Measurements from ENCODE around the gene ZNF215. TPM values are rescaled to one million over a fixed set of nuclear protein-coding genes. Genes with fewer than 3 reads are reported as not detected.
"Not testable (repeated sequence)": the region's sequence is repeated elsewhere in the genome, so short reads cannot be mapped to it uniquely, and the experiment has no call there.

ZNF215 gene
- polyA plus RNA-seq (2013, experiment 1 of 2) = 10.1 TPM
- polyA plus RNA-seq (2013, experiment 2 of 2) = 9.9 TPM

DNA sequence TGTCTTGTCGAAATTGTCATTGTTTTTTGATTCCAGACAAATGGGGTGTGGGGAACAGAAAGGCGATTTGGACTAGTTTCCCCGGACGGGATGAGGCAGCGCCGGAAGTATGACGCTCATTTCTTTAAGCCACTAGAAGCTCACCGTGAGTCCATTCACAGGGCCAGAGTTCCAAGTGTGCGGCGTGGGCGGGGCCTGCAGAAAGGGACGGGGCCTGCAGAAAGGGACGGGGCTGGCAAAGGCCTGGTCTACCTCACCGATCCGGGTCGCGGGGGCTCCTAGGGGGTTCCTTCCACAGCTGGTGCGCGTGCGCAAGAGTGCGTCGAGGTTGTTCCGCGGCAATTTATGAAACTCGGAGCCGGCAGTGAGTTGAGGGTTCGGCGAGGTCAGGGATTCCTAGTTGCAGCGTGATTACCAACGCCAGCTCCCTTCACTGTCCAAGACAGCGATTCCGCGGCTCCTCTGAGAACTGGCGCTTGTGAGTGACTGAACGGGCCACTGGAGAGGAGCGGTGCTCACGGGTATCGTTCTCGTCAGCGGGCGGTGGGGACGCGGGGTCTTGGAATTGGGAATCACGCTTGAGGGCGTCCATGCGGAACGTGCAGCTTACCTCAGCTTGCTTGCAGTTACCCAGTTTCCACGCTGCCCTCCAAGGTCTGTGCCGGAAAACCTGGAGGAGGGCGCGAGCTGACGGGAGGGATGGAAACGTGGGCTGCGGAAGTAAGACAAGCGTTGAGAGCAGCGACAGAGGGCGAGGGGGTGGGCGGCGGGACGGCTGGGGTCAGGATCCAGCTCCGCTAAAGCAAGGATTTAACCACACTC lies at the start of gene ZNF215:
Gene ZNF215 (plus strand): TSS at position 219 of the 822 bp plus-strand sequence. CDS start 5,847 bp downstream, outside the sequence.
- Histone ChIP-seq H3K18ac (ENCODE audit: low read length) (peak within 1 kb of the TSS; percentile 71), H3K4ac (ENCODE audit: low read depth, low read length) (no peak within 1 kb of the TSS), H3K9ac (ENCODE audit: low read length) (peak within 1 kb of the TSS; percentile 83), H3K4me2 (ENCODE audit: low read length) (peak within 1 kb of the TSS; percentile 80), H3K4me3 (ENCODE audit: low read length) (peak within 1 kb of the TSS; percentile 94), H2BK15ac (replicated peaks; ENCODE audit: low read depth) (no peak within 1 kb of the TSS), H3K27me3 (ENCODE audit: insufficient read depth, low read length, poor library complexity) (no peaks in the 10 kb centered on the region), H2BK5ac (ENCODE audit: low read length) (peak within 1 kb of the TSS; percentile 57), H3K23ac (ENCODE audit: low read length) (peak within 1 kb of the TSS; percentile 68), H3K36me3 (ENCODE audit: control insufficient read depth, insufficient read depth, low read length) (no peaks in the 10 kb centered on the region), H4K8ac (ENCODE audit: low read depth, low read length) (no peak within 1 kb of the TSS), H3K79me2 (ENCODE audit: control insufficient read depth, insufficient read depth, low read length) (peaks cover 4% of the 10 kb centered on the region), H3K27ac (ENCODE audit: low read depth, low read length) (peak within 1 kb of the TSS; percentile 10), H4K5ac (ENCODE audit: low read length) (no peak within 1 kb of the TSS), H3K79me1 (ENCODE audit: low read length) (peaks cover 4% of the 10 kb centered on the region), H2AK5ac (ENCODE audit: low read length) (no peak within 1 kb of the TSS), H3K4me1 (ENCODE audit: control insufficient read depth, low read depth, low read length) (peaks cover 8% of the 10 kb centered on the region), H2BK120ac (ENCODE audit: low read depth, low read length) (no peak within 1 kb of the TSS), H3K56ac (ENCODE audit: low read length) (peak within 1 kb of the TSS; percentile 99)
- DNase-seq = peak; percentile 97
- no CpG with 5 or more reads among the region's 61 CpGs for WGBS (ENCODE audit: extremely low coverage, insufficient coverage, low lambda C conversion rate)

DNA sequence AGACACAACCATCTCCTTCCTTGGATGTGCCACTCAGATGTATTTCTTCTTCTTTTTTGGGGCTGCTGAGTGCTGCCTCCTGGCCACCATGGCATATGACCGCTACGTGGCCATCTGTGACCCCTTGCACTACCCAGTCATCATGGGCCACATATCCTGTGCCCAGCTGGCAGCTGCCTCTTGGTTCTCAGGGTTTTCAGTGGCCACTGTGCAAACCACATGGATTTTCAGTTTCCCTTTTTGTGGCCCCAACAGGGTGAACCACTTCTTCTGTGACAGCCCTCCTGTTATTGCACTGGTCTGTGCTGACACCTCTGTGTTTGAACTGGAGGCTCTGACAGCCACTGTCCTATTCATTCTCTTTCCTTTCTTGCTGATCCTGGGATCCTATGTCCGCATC lies 49.3 kb upstream of the ZNF215 start:
- no CpG with 5 or more reads among the region's 3 CpGs for WGBS (ENCODE audit: extremely low coverage, insufficient coverage, low lambda C conversion rate)
- no peak overlapping the region for H3K4ac ChIP-seq (ENCODE audit: low read depth, low read length)
- H3K18ac ChIP-seq (ENCODE audit: low read length) = no peak overlapping the region
- no peak overlapping the region for H2BK15ac ChIP-seq (replicated peaks; ENCODE audit: low read depth)
- no peak overlapping the region for H3K56ac ChIP-seq (ENCODE audit: low read length)
- no peak overlapping the region for H4K8ac ChIP-seq (ENCODE audit: low read depth, low read length)
- H3K27me3 ChIP-seq (ENCODE audit: insufficient read depth, low read length, poor library complexity) = no peaks in the 10 kb centered on the region
- H3K4me2 ChIP-seq (ENCODE audit: low read length) = no peak overlapping the region
- DNase-seq = no peak
- H2BK120ac ChIP-seq (ENCODE audit: low read depth, low read length) = no peak overlapping the region
- no peak overlapping the region for H4K5ac ChIP-seq (ENCODE audit: low read length)
- no peak overlapping the region for H3K4me3 ChIP-seq (ENCODE audit: low read length)
- H2AK5ac ChIP-seq (ENCODE audit: low read length) = no peak overlapping the region
- H3K4me1 ChIP-seq (ENCODE audit: control insufficient read depth, low read depth, low read length) = no peaks in the 10 kb centered on the region
- H3K79me1 ChIP-seq (ENCODE audit: low read length) = no peaks in the 10 kb centered on the region
- no peaks in the 10 kb centered on the region for H3K36me3 ChIP-seq (ENCODE audit: control insufficient read depth, insufficient read depth, low read length)
- no peaks in the 10 kb centered on the region for H3K79me2 ChIP-seq (ENCODE audit: control insufficient read depth, insufficient read depth, low read length)
- H3K23ac ChIP-seq (ENCODE audit: low read length) = no peak overlapping the region
- no peak overlapping the region for H3K27ac ChIP-seq (ENCODE audit: low read depth, low read length)
- no peak overlapping the region for H2BK5ac ChIP-seq (ENCODE audit: low read length)
- H3K9ac ChIP-seq (ENCODE audit: low read length) = no peak overlapping the region

GRCh38 chr11:6882751-6883150 lies 43.5 kb upstream of the ZNF215 start:
- H2BK120ac ChIP-seq (ENCODE audit: low read depth, low read length) = no peak overlapping the region
- no peak overlapping the region for H3K4ac ChIP-seq (ENCODE audit: low read depth, low read length)
- no peak overlapping the region for H2BK15ac ChIP-seq (replicated peaks; ENCODE audit: low read depth)
- H4K5ac ChIP-seq (ENCODE audit: low read length) = no peak overlapping the region
- no peaks in the 10 kb centered on the region for H3K4me1 ChIP-seq (ENCODE audit: control insufficient read depth, low read depth, low read length)
- no peaks in the 10 kb centered on the region for H3K36me3 ChIP-seq (ENCODE audit: control insufficient read depth, insufficient read depth, low read length)
- no peaks in the 10 kb centered on the region for H3K79me2 ChIP-seq (ENCODE audit: control insufficient read depth, insufficient read depth, low read length)
- no peak overlapping the region for H4K8ac ChIP-seq (ENCODE audit: low read depth, low read length)
- no peaks in the 10 kb centered on the region for H3K79me1 ChIP-seq (ENCODE audit: low read length)
- no peaks in the 10 kb centered on the region for H3K27me3 ChIP-seq (ENCODE audit: insufficient read depth, low read length, poor library complexity)
- no peak for DNase-seq
- no peak overlapping the region for H2BK5ac ChIP-seq (ENCODE audit: low read length)
- no peak overlapping the region for H3K9ac ChIP-seq (ENCODE audit: low read length)
- no peak overlapping the region for H3K4me2 ChIP-seq (ENCODE audit: low read length)
- H3K27ac ChIP-seq (ENCODE audit: low read depth, low read length) = no peak overlapping the region
- no peak overlapping the region for H3K23ac ChIP-seq (ENCODE audit: low read length)
- H2AK5ac ChIP-seq (ENCODE audit: low read length) = no peak overlapping the region
- no peak overlapping the region for H3K4me3 ChIP-seq (ENCODE audit: low read length)
- no peak overlapping the region for H3K18ac ChIP-seq (ENCODE audit: low read length)
- no peak overlapping the region for H3K56ac ChIP-seq (ENCODE audit: low read length)

DNA sequence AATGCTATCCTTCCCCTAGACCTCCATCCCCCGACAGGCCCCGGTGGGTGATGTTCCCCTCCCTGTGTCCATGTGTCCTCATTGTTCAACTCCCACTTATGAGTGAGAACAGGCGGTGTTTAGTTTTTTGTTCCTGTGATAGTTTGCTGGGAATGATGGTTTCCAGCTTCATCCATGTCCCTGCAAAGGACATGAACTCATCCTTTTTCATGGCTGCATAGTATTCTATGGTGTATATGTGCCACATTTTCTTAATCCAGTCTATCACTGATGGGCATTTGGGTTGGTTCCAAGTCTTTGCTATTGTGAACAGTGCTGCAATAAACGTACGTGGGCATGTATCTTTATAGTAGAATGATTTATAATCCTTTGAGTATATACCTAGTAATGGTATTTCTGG lies 38.5 kb upstream of the ZNF215 start:
- H2AK5ac ChIP-seq (ENCODE audit: low read length); H3K18ac ChIP-seq (ENCODE audit: low read length); H3K4ac ChIP-seq (ENCODE audit: low read depth, low read length); H3K23ac ChIP-seq (ENCODE audit: low read length); H3K79me2 ChIP-seq (ENCODE audit: control insufficient read depth, insufficient read depth, low read length); H3K4me1 ChIP-seq (ENCODE audit: control insufficient read depth, low read depth, low read length); H3K79me1 ChIP-seq (ENCODE audit: low read length); H2BK15ac ChIP-seq (replicated peaks; ENCODE audit: low read depth); H3K9ac ChIP-seq (ENCODE audit: low read length); H3K4me3 ChIP-seq (ENCODE audit: low read length); H3K36me3 ChIP-seq (ENCODE audit: control insufficient read depth, insufficient read depth, low read length); H2BK120ac ChIP-seq (ENCODE audit: low read depth, low read length); H4K5ac ChIP-seq (ENCODE audit: low read length); H3K4me2 ChIP-seq (ENCODE audit: low read length); H3K27ac ChIP-seq (ENCODE audit: low read depth, low read length); H3K56ac ChIP-seq (ENCODE audit: low read length); DNase-seq; H3K27me3 ChIP-seq (ENCODE audit: insufficient read depth, low read length, poor library complexity); H4K8ac ChIP-seq (ENCODE audit: low read depth, low read length); H2BK5ac ChIP-seq (ENCODE audit: low read length): not testable (repeated sequence)
- whole genome bisulfite sequencing (ENCODE audit: extremely low coverage, insufficient coverage, low lambda C conversion rate) = no CpG with 5 or more reads among the region's 5 CpGs

GRCh38 chr11:6888830-6889229 lies 37.4 kb upstream of the ZNF215 start:
- H3K27me3 ChIP-seq (ENCODE audit: insufficient read depth, low read length, poor library complexity) = no peaks in the 10 kb centered on the region
- H3K23ac ChIP-seq (ENCODE audit: low read length) = no peak overlapping the region
- no peak overlapping the region for H4K5ac ChIP-seq (ENCODE audit: low read length)
- no peak overlapping the region for H3K18ac ChIP-seq (ENCODE audit: low read length)
- no peaks in the 10 kb centered on the region for H3K4me1 ChIP-seq (ENCODE audit: control insufficient read depth, low read depth, low read length)
- H2BK5ac ChIP-seq (ENCODE audit: low read length) = no peak overlapping the region
- no peak overlapping the region for H2BK120ac ChIP-seq (ENCODE audit: low read depth, low read length)
- no peak overlapping the region for H2BK15ac ChIP-seq (replicated peaks; ENCODE audit: low read depth)
- no peak overlapping the region for H3K27ac ChIP-seq (ENCODE audit: low read depth, low read length)
- H3K79me2 ChIP-seq (ENCODE audit: control insufficient read depth, insufficient read depth, low read length) = no peaks in the 10 kb centered on the region
- no peak overlapping the region for H2AK5ac ChIP-seq (ENCODE audit: low read length)
- no peak overlapping the region for H3K4ac ChIP-seq (ENCODE audit: low read depth, low read length)
- H3K56ac ChIP-seq (ENCODE audit: low read length) = no peak overlapping the region
- H3K79me1 ChIP-seq (ENCODE audit: low read length) = no peaks in the 10 kb centered on the region
- H3K4me2 ChIP-seq (ENCODE audit: low read length) = no peak overlapping the region
- H3K4me3 ChIP-seq (ENCODE audit: low read length) = no peak overlapping the region
- no peaks in the 10 kb centered on the region for H3K36me3 ChIP-seq (ENCODE audit: control insufficient read depth, insufficient read depth, low read length)
- H3K9ac ChIP-seq (ENCODE audit: low read length) = no peak overlapping the region
- no CpG with 5 or more reads among the region's 4 CpGs for WGBS (ENCODE audit: extremely low coverage, insufficient coverage, low lambda C conversion rate)
- DNase-seq = no peak
- no peak overlapping the region for H4K8ac ChIP-seq (ENCODE audit: low read depth, low read length)

DNA sequence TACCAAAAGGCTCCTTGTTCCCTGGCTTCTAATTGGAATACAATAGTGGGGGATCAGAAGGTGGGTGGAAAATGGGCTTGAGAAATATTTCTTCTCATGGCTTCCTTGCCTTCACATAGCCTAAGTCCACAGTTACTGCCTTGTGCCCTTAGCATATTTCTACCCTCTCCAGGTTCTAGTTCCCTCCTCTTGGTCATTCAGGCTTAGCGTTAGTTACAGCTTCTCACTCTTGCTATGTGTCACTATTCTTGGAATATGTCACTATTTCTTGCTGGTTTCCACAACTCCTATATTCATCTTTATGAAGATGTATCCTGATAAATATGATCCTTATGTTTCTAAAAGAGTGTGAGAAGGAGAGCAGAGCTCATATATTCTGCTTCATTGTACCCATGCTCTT lies 36.4 kb upstream of the ZNF215 start:
- Histone ChIP-seq H3K4me1 (ENCODE audit: control insufficient read depth, low read depth, low read length) (no peaks in the 10 kb centered on the region), H3K36me3 (ENCODE audit: control insufficient read depth, insufficient read depth, low read length) (no peaks in the 10 kb centered on the region), H3K4ac (ENCODE audit: low read depth, low read length) (no peak overlapping the region), H3K27me3 (ENCODE audit: insufficient read depth, low read length, poor library complexity) (no peaks in the 10 kb centered on the region), H3K79me1 (ENCODE audit: low read length) (no peaks in the 10 kb centered on the region), H2BK5ac (ENCODE audit: low read length) (no peak overlapping the region), H2BK120ac (ENCODE audit: low read depth, low read length) (no peak overlapping the region), H4K8ac (ENCODE audit: low read depth, low read length) (no peak overlapping the region), H3K79me2 (ENCODE audit: control insufficient read depth, insufficient read depth, low read length) (no peaks in the 10 kb centered on the region), H4K5ac (ENCODE audit: low read length) (no peak overlapping the region), H3K9ac (ENCODE audit: low read length) (no peak overlapping the region), H3K27ac (ENCODE audit: low read depth, low read length) (no peak overlapping the region), H2BK15ac (replicated peaks; ENCODE audit: low read depth) (no peak overlapping the region), H3K18ac (ENCODE audit: low read length) (no peak overlapping the region), H3K56ac (ENCODE audit: low read length) (no peak overlapping the region), H3K4me3 (ENCODE audit: low read length) (no peak overlapping the region), H3K4me2 (ENCODE audit: low read length) (no peak overlapping the region), H2AK5ac (ENCODE audit: low read length) (no peak overlapping the region), H3K23ac (ENCODE audit: low read length) (no peak overlapping the region)
- WGBS (ENCODE audit: extremely low coverage, insufficient coverage, low lambda C conversion rate) = no CpG with 5 or more reads among the region's 1 CpG
- DNase-seq = no peak
